HG02840 (cell line): ENCODE data around the gene USP17L19.
"Not testable (repeated sequence)": the region's sequence is repeated elsewhere in the genome, so short reads cannot be mapped to it uniquely, and the experiment has no call there.

Experiments used
- ATAC-seq: cut with Tn5 transposase; IDR thresholded peaks from one replicate; pipeline ENCODE4 v1.9.1; 2021; ENCODE audit warnings: mild to moderate bottlenecking, moderate library complexity, moderate number of reproducible peaks; ENCODE audit not compliant: unreplicated experiment, low FRiP score

USP17L19 gene

DNA sequence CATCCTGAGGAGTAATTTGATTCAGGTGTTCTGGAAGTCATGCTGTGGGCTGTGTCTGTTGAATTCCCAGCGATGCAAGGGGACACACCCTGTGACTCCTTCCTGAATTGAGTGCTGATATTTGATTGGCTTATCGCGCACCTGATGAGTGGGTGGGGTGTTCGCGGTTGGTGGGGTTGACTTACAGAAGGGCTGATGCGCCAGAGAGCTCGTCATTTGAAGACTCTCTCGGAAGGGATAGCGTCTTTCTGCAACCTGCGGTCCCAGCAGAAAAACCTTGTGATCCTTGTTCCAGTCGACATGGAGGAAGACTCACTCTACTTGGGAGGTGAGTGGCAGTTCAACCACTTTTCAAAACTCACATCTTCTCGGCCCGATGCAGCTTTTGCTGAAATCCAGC is at the start of gene USP17L19:
Gene USP17L19 (plus strand): TSS at position 301 of the 400 bp plus-strand sequence. CDS start 0 bp downstream, at position 301.
- ATAC-seq: not testable (repeated sequence)

- not testable (repeated sequence) for ATAC-seq
Observed at GRCh38 chr4:9210357-9210756, 42.8 kb upstream of the USP17L19 start, which contains the start of gene USP17L10. Gene USP17L10 (plus strand): TSS chr4:9210657. CDS start chr4:9210657, 0 bp downstream.

DNA sequence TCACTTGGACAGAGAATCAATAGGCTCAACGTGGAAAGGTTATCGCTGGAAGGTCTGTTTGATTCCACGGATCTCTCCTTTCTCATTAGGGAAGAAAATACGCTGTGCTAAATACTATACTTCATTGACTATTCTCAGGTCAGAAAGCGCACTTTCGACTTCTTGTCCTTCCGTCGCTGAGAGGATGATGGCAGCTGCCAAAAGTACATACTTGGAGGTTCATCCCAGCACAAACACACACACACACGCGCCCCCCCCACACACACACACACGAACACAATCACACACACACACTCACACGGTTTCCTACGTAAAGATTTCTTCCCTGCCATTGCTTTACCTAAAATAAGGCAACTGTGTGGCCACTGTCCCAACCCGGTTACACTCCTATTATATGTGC is 38.5 kb upstream of the USP17L19 start:
- ATAC-seq: not testable (repeated sequence)

DNA sequence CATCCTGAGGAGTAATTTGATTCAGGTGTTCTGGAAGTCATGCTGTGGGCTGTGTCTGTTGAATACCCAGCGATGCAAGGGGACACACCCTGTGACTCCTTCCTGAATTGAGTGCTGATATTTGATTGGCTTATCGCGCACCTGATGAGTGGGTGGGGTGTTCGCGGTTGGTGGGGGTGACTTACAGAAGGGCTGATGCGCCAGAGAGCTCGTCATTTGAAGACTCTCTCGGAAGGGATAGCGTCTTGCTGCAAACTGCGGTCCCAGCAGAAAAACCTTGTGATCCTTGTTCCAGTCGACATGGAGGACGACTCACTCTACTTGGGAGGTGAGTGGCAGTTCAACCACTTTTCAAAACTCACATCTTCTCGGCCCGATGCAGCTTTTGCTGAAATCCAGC is 38.1 kb upstream of the USP17L19 start, which contains the start of gene USP17L11:
Gene USP17L11 (plus strand): TSS at position 301 of the 400 bp plus-strand sequence. CDS start 0 bp downstream, at position 301.
- not testable (repeated sequence) for ATAC-seq

- not testable (repeated sequence) for ATAC-seq
Observed at GRCh38 chr4:9219852-9220251, 33.3 kb upstream of the USP17L19 start, which contains the start of gene USP17L12. Gene USP17L12 (plus strand): TSS chr4:9220152. CDS start chr4:9220152, 0 bp downstream.

GRCh38 chr4:9224596-9224995 is 28.6 kb upstream of the USP17L19 start, which contains the start of gene USP17L13:
Gene USP17L13 (plus strand): TSS chr4:9224896. CDS start chr4:9224896, 0 bp downstream.
- not testable (repeated sequence) for ATAC-seq

DNA sequence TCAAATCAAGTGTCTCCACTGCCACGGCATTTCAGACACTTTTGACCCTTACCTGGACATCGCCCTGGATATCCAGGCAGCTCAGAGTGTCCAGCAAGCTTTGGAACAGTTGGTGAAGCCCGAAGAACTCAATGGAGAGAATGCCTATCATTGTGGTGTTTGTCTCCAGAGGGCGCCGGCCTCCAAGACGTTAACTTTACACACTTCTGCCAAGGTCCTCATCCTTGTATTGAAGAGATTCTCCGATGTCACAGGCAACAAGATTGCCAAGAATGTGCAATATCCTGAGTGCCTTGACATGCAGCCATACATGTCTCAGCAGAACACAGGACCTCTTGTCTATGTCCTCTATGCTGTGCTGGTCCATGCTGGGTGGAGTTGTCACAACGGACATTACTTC is 22.9 kb upstream of the USP17L19 start:
- ATAC-seq: not testable (repeated sequence)

DNA sequence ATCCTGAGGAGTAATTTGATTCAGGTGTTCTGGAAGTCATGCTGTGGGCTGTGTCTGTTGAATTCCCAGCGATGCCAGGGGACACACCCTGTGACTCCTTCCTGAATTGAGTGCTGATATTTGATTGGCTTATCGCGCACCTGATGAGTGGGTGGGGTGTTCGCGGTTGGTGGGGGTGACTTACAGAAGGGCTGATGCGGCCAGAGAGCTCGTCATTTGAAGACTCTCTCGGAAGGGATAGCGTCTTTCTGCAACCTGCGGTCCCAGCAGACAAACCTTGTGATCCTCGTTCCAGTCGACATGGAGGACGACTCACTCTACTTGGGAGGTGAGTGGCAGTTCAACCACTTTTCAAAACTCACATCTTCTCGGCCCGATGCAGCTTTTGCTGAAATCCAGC is 19.1 kb upstream of the USP17L19 start, which contains the start of gene USP17L15:
Gene USP17L15 (plus strand): TSS at position 301 of the 400 bp plus-strand sequence. CDS start 0 bp downstream, at position 301.
- ATAC-seq: not testable (repeated sequence)

DNA sequence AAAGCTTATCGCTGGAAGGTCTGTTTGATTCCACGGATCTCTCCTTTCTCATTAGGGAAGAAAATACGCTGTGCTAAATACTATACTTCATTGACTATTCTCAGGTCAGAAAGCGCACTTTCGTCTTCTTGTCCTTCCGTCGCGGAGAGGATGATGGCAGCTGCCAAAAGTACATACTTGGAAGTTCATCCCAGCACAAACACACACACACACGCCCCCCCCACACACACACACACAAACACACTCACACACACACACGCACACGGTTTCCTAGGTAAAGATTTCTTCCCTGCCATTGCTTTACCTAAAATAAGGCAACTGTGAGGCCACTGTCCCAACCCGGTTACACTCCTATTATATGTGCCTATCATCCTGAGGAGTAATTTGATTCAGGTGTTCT is 14.7 kb upstream of the USP17L19 start:
- ATAC-seq: not testable (repeated sequence)

DNA sequence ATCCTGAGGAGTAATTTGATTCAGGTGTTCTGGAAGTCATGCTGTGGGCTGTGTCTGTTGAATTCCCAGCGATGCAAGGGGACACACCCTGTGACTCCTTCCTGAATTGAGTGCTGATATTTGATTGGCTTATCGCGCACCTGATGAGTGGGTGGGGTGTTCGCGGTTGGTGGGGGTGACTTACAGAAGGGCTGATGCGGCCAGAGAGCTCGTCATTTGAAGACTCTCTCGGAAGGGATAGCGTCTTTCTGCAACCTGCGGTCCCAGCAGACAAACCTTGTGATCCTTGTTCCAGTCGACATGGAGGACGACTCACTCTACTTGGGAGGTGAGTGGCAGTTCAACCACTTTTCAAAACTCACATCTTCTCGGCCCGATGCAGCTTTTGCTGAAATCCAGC is 9.6 kb upstream of the USP17L19 start, which contains the start of gene USP17L17:
Gene USP17L17 (plus strand): TSS at position 301 of the 400 bp plus-strand sequence. CDS start 0 bp downstream, at position 301.
- ATAC-seq: not testable (repeated sequence)

DNA sequence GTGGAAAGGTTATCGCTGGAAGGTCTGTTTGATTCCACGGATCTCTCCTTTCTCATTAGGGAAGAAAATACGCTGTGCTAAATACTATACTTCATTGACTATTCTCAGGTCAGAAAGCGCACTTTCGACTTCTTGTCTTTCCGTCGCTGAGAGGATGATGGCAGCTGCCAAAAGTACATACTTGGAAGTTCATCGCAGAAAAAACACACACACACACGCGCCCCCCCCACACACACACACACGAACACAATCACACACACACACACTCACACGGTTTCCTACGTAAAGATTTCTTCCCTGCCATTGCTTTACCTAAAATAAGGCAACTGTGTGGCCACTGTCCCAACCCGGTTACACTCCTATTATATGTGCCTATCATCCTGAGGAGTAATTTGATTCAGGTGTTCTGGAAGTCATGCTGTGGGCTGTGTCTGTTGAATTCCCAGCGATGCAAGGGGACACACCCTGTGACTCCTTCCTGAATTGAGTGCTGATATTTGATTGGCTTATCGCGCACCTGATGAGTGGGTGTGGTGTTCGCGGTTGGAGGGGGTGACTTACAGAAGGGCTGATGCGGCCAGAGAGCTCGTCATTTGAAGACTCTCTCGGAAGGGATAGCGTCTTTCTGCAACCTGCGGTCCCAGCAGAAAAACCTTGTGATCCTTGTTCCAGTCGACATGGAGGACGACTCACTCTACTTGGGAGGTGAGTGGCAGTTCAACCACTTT is 5.1 kb upstream of the USP17L19 start, which contains the start of gene USP17L18:
Gene USP17L18 (plus strand): TSS at position 678 of the 728 bp plus-strand sequence. CDS start 0 bp downstream, at position 678.
- ATAC-seq: not testable (repeated sequence)

DNA sequence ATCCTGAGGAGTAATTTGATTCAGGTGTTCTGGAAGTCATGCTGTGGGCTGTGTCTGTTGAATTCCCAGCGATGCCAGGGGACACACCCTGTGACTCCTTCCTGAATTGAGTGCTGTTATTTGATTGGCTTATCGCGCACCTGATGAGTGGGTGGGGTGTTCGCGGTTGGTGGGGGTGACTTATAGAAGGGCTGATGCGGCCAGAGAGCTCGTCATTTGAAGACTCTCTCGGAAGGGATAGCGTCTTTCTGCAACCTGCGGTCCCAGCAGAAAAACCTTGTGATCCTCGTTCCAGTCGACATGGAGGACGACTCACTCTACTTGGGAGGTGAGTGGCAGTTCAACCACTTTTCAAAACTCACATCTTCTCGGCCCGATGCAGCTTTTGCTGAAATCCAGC is 4.6 kb downstream of the USP17L19 start, which contains the start of gene USP17L20:
Gene USP17L20 (plus strand): TSS at position 301 of the 400 bp plus-strand sequence. CDS start 0 bp downstream, at position 301.
- ATAC-seq: not testable (repeated sequence)

GRCh38 chr4:9262572-9262971 is 9.4 kb downstream of the USP17L19 start, which contains the start of gene USP17L21:
Gene USP17L21 (plus strand): TSS chr4:9262872. CDS start chr4:9262872, 0 bp downstream.
- ATAC-seq: not testable (repeated sequence)

GRCh38 chr4:9267319-9267718 is 14.1 kb downstream of the USP17L19 start, which contains the start of gene USP17L22:
Gene USP17L22 (plus strand): TSS chr4:9267619. CDS start chr4:9267619, 0 bp downstream.
- not testable (repeated sequence) for ATAC-seq

DNA sequence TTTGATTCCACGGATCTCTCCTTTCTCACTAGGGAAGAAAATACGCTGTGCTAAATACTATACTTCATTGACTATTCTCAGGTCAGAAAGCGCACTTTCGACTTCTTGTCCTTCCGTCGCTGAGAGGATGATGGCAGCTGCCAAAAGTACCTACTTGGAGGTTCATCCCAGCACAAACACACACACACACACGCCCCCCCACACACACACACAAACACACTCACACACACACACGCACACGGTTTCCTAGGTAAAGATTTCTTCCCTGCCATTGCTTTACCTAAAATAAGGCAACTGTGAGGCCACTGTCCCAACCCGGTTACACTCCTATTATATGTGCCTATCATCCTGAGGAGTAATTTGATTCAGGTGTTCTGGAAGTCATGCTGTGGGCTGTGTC is 18.5 kb downstream of the USP17L19 start:
- ATAC-seq: not testable (repeated sequence)
